OCI-LY7 (cell line): ENCODE results near the gene GALNT3. TPM values are rescaled to one million over a fixed set of nuclear protein-coding genes. Genes with fewer than 3 reads are reported as not detected.

ENCODE experiments used
- BruUV-seq: library from RNA; stranded (reverse); fragments of 400-500 nt; replicated peaks from 2 replicates; lab custom pipeline; 2021; lab: Mats Ljungman, UMichigan
- CTCF ChIA-PET: fragments of 300-600 bp; sonication (Branson Sonifier 250); formaldehyde crosslinking; loops from one replicate; lab custom pipeline; 2022; ENCODE audit warnings: antibody characterized with exemption; ENCODE audit not compliant: unreplicated experiment; lab: Charles Lee
- POLR2A ChIA-PET: fragments of 300-600 bp; sonication (Branson Sonifier 250); formaldehyde crosslinking; loops from one replicate; lab custom pipeline; 2022; ENCODE audit warnings: antibody characterized with exemption; lab: Charles Lee
- DNase-seq: peaks from one replicate; pipeline ENCODE4 v3.0.0-alpha.2; 2015; ENCODE audit warnings: low spot score
- H2AFZ ChIP-seq: fragments of 200-600 bp; sonication (generic), shearing (Covaris generic); 2 replicates; pipeline ENCODE4 v1.6.1; 2014; ENCODE audit warnings: mild to moderate bottlenecking, antibody characterized with exemption, low read length, moderate library complexity
- H3K27ac ChIP-seq: fragments of 200-600 bp; sonication (generic); 2 replicates; pipeline ENCODE4 v1.5.1; 2014; ENCODE audit warnings: mixed run types, low read depth, mild to moderate bottlenecking, moderate library complexity, low read length, inconsistent platforms; ENCODE audit not compliant: poor library complexity, severe bottlenecking
- H3K36me3 ChIP-seq: fragments of 200-600 bp; sonication (generic); 2 replicates; pipeline ENCODE4 v1.6.1; 2014; ENCODE audit warnings: mild to moderate bottlenecking, antibody characterized with exemption, low read length, moderate library complexity, mixed read lengths; ENCODE audit not compliant: insufficient read depth
- H3K4me1 ChIP-seq: fragments of 200-600 bp; sonication (generic); 2 replicates; pipeline ENCODE4 v1.5.1; 2014; ENCODE audit warnings: mild to moderate bottlenecking, low read length; ENCODE audit not compliant: insufficient read depth, poor library complexity, severe bottlenecking
- H3K4me2 ChIP-seq: fragments of 200-600 bp; sonication (generic); 2 replicates; pipeline ENCODE4 v1.6.1; 2014; ENCODE audit warnings: mild to moderate bottlenecking, low read length
- H3K4me3 ChIP-seq: fragments of 200-600 bp; sonication (generic); 2 replicates; pipeline ENCODE4 v1.5.1; 2014; ENCODE audit warnings: mild to moderate bottlenecking, low read depth, low read length; ENCODE audit not compliant: poor library complexity, severe bottlenecking
- H3K79me2 ChIP-seq: fragments of 200-600 bp; sonication (generic); 2 replicates; pipeline ENCODE4 v1.6.1; 2016; ENCODE audit warnings: low read depth, mild to moderate bottlenecking, low read length, moderate library complexity, mixed read lengths; ENCODE audit not compliant: insufficient read depth
- H3K9me2 ChIP-seq: fragments of 200-600 bp; sonication (generic); 2 replicates; pipeline ENCODE4 v1.6.1; 2016; ENCODE audit warnings: mild to moderate bottlenecking, low read length, mixed read lengths; ENCODE audit not compliant: insufficient read depth
- H3K9me3 ChIP-seq: fragments of 200-600 bp; sonication (generic); 2 replicates; pipeline ENCODE4 v1.6.1; 2014; ENCODE audit warnings: mild to moderate bottlenecking, mixed run types, low read length, mixed read lengths
- H4K20me1 ChIP-seq: fragments of 200-600 bp; sonication (generic); 2 replicates; pipeline ENCODE4 v1.6.1; 2014; ENCODE audit warnings: mild to moderate bottlenecking, antibody characterized with exemption, low read length, moderate library complexity, mixed read lengths; ENCODE audit not compliant: insufficient read depth
- EZH2phosphoT487 ChIP-seq: fragments of 200-600 bp; sonication (generic); IDR thresholded peaks from 2 replicates; pipeline ENCODE4 v1.6.1; 2018; ENCODE audit warnings: low read depth, borderline replicate concordance, mild to moderate bottlenecking, mixed run types, antibody characterized with exemption, low read length, moderate library complexity, mixed read lengths
- intact Hi-C: fragments of 100-400 bp; cut with micrococcal nuclease; formaldehyde crosslinking; loops from one replicate; pipeline ENCODE4 v1.10.0; 2022; ENCODE audit not compliant: unreplicated experiment
- total RNA-seq, 2 experiments: library from RNA; depleted of rRNA in 1 of 2; stranded (reverse); fragments of >200 nt in 1 of 2; shearing (Covaris generic) in 1 of 2; gene quantifications; 2 replicates each; pipeline ENCODE4 v1.2.3, GENCODE V29; 2014 to 2022
- TF ChIP-seq, protein P1 (sequence below): fragments of 200-600 bp; sonication (generic); conservative IDR thresholded peaks from 2 replicates; pipeline ENCODE4 v1.5.1; 2014; ENCODE audit warnings: mild to moderate bottlenecking, antibody characterized with exemption, low read length, moderate library complexity, mixed read lengths

Gene GALNT3
- total RNA-seq, 2 experiments from 2014 or later: 0.44 to 3.6 TPM

DNA sequence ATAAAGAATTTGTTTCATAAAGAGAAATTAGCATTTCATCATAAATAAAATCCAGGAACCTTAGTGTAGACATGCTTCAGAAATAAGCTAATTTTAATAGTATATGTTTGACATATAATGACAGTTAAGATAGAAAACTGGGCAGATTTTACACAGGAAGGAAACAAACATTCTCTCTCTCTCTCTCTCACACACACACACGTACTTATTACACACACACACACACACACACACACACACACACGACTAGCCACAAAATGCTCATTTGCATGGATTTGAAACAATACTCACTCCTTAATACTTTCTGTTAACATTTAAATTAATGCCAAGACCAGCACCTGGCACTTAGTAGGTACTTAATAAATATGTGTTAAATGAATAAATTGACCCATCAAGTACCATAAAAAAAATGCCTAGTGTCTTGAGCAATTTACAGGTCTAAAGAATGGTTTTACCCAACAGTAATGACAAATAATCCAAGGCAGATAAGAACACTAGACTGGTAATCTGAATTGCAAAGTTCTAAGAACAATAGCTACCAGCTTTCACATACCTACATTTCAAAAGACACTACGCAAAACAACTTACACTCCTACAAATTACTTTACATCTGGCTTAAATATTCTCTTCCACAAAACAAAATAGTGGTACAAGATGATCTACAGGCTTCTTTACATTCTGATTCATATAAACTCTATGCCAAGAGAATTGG is 2.9 kb upstream of the GALNT3 start:
- Histone ChIP-seq H3K27ac (no peak overlapping the region), H2AFZ (no peak overlapping the region), H4K20me1 (no peaks in the 10 kb centered on the region), H3K36me3 (no peaks in the 10 kb centered on the region), H3K79me2 (no peaks in the 10 kb centered on the region), H3K9me3 (no peaks in the 10 kb centered on the region), H3K4me2 (no peak overlapping the region), H3K9me2 (no peaks in the 10 kb centered on the region), H3K4me3 (no peak overlapping the region), H3K4me1 (no peaks in the 10 kb centered on the region)
- ChIA-PET CTCF (no interaction called here), POLR2A (interaction anchor here (1.1 kb wide), 1 partner anchor 15 kb away, joined by 4 read pairs; no protein-coding TSS in a partner anchor)
- TF ChIP-seq EZH2phosphoT487: no peak
- TF ChIP-seq, protein P1, sequence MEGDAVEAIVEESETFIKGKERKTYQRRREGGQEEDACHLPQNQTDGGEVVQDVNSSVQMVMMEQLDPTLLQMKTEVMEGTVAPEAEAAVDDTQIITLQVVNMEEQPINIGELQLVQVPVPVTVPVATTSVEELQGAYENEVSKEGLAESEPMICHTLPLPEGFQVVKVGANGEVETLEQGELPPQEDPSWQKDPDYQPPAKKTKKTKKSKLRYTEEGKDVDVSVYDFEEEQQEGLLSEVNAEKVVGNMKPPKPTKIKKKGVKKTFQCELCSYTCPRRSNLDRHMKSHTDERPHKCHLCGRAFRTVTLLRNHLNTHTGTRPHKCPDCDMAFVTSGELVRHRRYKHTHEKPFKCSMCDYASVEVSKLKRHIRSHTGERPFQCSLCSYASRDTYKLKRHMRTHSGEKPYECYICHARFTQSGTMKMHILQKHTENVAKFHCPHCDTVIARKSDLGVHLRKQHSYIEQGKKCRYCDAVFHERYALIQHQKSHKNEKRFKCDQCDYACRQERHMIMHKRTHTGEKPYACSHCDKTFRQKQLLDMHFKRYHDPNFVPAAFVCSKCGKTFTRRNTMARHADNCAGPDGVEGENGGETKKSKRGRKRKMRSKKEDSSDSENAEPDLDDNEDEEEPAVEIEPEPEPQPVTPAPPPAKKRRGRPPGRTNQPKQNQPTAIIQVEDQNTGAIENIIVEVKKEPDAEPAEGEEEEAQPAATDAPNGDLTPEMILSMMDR: no peak
- intact Hi-C loops: no loop called here
- no peak for DNase-seq
- BruUV-seq: no TSS peak

DNA sequence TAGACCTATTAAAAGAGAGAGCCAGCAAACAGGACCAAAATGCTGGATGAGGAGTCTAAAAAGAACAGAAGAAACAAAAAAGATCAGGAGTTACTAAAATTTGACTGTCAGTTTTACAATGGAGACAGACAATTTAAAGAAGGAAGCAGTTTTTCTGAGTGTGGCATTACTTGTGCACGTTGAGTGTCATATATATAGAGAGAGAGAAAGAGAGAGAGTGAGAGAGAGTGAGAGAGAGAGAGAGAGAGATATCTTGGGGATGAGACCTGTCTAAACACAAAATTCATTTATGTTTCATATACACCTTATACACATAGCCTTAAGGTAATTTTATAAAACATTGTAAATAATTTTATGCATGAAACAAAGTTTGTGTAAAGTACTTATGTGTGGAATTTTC is 2.1 kb upstream of the GALNT3 start:
- no peak for DNase-seq
- no peak overlapping the region for H3K27ac ChIP-seq
- no peaks in the 10 kb centered on the region for H3K36me3 ChIP-seq
- no peaks in the 10 kb centered on the region for H3K9me2 ChIP-seq
- no peak overlapping the region for H2AFZ ChIP-seq
- H3K4me1 ChIP-seq: no peaks in the 10 kb centered on the region
- H3K4me2 ChIP-seq: no peak overlapping the region
- no peak overlapping the region for H3K4me3 ChIP-seq
- H3K9me3 ChIP-seq: no peaks in the 10 kb centered on the region
- TF ChIP-seq EZH2phosphoT487: no peak
- TF ChIP-seq, protein P1: no peak
- no peaks in the 10 kb centered on the region for H3K79me2 ChIP-seq
- ChIA-PET CTCF (no interaction called here), POLR2A (interaction anchor here (0.5 kb wide), 1 partner anchor 43 kb away, joined by 3 read pairs; no protein-coding TSS in a partner anchor)
- H4K20me1 ChIP-seq: no peaks in the 10 kb centered on the region
- no TSS peak for BruUV-seq
- intact Hi-C loops: no loop called here

DNA sequence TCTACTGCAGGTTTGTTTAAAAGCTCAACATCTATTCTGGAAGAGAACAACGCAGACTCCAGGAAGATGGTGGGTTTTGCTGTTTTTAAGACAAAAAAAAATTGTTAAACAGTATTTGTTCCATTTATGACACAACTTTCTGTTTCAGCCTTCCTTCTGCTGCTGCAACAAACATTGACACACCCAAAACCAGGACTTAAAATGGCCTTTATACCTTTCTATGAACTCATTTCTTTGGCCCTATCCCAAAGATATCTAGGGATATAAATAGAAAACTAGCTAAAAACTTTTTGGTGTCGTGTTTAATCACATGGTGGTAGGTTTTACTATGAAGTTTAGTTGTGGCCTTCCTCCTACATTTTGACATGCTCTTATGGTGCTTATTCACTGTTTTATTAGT is 964 bp upstream of the GALNT3 start:
- TF ChIP-seq EZH2phosphoT487: no peak
- TF ChIP-seq, protein P1: no peak
- Histone ChIP-seq H3K79me2 (no peaks in the 10 kb centered on the region), H3K9me2 (no peaks in the 10 kb centered on the region), H3K36me3 (no peaks in the 10 kb centered on the region), H3K4me3 (no peak overlapping the region), H3K9me3 (no peaks in the 10 kb centered on the region), H2AFZ (no peak overlapping the region), H3K4me2 (no peak overlapping the region), H3K27ac (no peak overlapping the region), H4K20me1 (no peaks in the 10 kb centered on the region), H3K4me1 (no peaks in the 10 kb centered on the region)
- ChIA-PET CTCF (no interaction called here), POLR2A (interaction anchor here (0.9 to 1.2 kb wide), 3 partner anchors 26 to 145 kb away, joined by 3 to 4 read pairs (median 3); no protein-coding TSS in a partner anchor)
- intact Hi-C loops: no loop called here
- BruUV-seq: no TSS peak
- no peak for DNase-seq
